Measurements from ENCODE around the gene LITAF. TPM values are rescaled to one million over a fixed set of nuclear protein-coding genes. Genes with fewer than 3 reads are reported as not detected.

The LITAF gene
- total RNA-seq, 120 experiments from 2014 or later: 14.7 to 172 (median 49.8) TPM

Other genes starting within 250 kb of the LITAF start
- 1 to 10 TPM in 113 of 120 experiments, under 1 TPM in 7; 0.69 to 7.9 (median 3.0) TPM for gene RMI2, start 241.5 kb downstream of the LITAF start, total RNA-seq
- 100 to 1,000 TPM in 118 of 120 experiments, 10 to 100 TPM in 2; 90.3 to 278 (median 166) TPM for gene SNN, start 81.5 kb upstream of the LITAF start, total RNA-seq
- gene TXNDC11, start 155.9 kb upstream of the LITAF start, total RNA-seq: 10 to 100 TPM; 16.0 to 38.5 (median 26.0) TPM
- gene ZC3H7A, start 210.3 kb upstream of the LITAF start, total RNA-seq: 10 to 100 TPM; 40.0 to 83.3 (median 56.8) TPM

Measured in dorsolateral prefrontal cortex (tissue), 118 donors.